HS-27A (cell line): Measurements from ENCODE around the gene C14orf180.

ENCODE experiments used
- DNase-seq: peaks from one replicate; pipeline ENCODE4 v3.0.0-alpha.2; 2012; ENCODE audit warnings: low read depth, missing footprints

The C14orf180 gene

DNA sequence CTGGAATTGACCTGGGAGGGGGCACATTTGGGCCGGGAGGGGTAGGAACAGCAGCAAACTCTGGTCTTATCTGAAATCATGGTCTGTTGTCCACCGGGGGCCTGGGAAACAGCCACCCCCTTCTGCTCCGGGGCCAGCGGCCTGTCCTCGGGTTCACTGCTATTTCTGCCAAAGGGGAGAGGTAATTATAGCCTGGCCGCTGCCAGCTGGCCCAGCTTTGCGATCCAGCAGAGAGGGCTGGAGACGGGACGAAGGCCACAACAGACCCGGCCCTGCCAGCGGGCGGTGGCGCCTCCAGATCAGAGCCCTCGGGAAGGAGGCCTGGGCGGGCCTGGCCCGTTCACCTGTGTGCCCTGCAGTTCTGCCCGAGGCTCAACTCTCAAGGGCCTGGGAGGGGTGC, at the start of gene C14orf180:
Gene C14orf180 (plus strand): TSS at position 258 of the 400 bp plus-strand sequence. CDS start 6,667 bp downstream, outside the sequence.
- no peak for DNase-seq

DNA sequence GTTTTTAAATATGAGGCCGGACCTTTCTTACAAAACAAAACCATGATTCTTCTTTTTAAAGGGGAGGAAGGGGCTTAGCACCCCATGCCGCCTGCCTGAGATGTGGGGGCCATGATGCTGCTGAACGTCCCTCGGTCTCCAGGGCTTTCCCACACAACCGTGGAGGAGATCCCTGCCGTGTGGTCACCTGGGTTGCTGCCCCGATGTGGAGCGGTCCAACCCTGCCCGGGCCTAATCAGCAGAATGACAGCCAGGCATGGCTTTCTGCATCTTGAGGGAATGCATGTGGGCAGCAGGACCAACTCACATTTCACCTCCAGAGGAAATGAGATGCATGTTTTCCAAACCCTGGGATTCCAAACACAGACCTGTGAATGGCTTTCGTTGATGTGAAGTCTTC, 48.9 kb upstream of the C14orf180 start:
- DNase-seq = no peak

DNA sequence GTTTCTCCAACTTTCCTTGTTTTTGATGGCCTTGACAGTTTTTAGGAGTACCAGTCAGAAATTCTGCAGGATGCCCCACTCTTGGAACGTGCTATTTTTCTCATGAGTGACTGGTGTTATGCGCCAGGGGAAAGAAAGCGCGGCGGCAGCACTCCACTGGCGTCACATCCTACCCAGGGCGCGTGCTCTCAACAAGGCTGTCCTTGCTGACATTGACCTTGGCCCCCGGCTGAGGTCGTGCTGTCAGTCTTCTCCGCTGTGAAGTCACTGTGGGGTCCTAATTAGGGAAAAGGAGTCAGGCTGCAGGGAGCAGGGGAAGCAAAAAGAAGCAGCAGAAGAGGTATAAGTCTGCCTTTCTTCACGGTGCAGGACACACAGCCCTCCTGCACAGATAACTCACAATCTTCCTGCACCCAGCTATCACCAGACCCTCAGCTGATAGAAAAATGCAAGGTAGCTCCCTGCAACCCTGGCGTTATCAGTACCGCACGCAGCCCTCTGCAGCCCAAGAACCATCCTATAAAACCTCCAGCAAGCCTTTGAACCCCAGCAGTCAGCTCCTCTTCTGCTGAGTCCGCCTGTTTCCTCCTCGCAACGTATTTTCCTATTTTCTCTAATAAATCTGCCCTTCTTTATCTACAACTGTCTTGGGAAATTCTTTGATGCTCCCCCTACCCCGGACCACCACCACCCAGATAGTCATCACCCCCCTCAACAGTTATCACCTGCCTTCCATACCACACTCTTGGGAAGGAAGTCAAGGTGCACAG, 48.0 kb upstream of the C14orf180 start:
- no peak for DNase-seq

DNA sequence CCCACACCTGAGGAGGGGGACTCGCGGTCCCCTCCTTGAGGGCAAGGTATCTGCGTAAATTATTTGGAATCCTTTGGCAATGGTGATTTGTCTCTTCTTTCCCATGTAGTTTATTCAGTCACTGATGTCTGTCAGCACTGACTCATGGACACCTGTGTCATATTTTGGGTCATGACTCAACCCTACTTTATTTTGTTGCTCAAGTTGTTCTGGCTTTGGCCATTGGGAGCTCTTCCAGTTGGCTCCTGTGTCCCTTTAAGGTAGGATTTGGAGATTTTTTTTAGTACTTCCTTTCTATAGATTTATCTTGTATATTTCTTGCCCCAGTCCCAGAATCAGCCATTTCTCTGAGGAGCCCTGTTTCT, 47.4 kb upstream of the C14orf180 start:
- no peak for DNase-seq

DNA sequence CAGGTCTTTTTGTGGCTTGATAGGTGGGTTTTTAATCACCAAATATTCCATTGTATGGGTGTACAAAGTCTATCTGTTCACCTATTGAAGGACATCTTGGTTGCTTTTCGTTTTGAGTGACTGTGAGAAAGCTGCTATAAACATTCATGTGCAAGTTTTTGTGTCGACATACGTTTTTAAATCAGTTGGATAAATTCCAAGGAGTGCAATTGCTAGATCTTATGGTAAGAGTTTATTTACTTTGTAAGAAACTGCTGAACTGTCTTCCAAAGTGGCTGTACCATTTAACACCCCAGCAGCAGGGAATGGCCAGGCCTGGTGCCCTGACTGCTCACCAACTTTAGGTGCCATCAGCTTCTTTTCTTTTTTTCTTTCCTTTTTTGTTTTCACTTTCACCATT, 45.5 kb upstream of the C14orf180 start:
- DNase-seq = no peak

DNA sequence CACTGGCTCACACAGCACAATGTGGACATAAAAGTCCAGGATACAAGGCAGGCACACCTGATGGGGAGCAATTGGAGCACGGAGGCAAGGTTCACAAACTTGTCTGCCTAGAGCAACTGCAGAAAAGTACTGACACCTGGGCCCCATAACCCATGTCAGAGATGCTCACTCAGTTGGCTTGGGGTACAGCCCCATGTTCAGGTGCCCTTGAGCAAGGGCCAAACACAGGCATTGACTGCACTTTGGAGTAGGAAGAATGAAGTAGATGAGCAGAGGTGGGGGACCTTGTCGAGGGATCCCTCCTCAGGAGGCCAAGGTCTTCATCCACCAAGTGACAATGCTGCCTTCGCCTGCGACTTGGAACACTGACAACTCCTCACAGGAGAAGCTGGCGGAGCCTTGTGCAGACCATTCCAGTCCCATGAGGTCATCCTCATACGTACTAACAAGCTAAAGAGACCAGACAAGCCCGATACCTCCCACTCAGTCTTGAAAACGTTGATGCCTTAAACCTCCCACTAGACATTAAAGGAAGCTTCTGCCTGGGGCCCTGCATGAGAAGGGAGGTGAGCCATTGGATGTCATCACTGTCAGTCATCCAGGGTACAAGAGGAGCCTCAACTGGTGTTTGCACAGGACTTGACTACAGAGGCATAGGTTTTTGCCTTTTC, 42.5 kb upstream of the C14orf180 start:
- DNase-seq = peak; percentile 8

DNA sequence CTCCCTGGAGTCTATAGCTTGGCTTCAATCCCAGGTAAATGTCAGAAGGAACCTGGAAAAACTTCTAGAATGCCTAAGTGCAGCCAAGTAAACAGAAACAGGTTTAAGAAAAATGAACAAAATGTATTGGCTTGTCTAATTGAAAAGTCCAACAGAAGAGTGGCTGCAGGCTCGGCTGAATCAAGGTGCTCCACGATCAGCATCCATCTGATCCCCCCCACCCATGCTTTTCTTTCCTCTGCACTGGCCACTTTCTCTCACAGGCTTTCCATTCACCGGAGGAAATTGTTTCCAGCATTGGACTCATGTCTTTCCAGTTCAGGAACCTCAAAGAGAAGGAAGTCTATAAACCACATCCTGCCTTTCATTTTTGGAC, 42.0 kb upstream of the C14orf180 start:
- DNase-seq = no peak

DNA sequence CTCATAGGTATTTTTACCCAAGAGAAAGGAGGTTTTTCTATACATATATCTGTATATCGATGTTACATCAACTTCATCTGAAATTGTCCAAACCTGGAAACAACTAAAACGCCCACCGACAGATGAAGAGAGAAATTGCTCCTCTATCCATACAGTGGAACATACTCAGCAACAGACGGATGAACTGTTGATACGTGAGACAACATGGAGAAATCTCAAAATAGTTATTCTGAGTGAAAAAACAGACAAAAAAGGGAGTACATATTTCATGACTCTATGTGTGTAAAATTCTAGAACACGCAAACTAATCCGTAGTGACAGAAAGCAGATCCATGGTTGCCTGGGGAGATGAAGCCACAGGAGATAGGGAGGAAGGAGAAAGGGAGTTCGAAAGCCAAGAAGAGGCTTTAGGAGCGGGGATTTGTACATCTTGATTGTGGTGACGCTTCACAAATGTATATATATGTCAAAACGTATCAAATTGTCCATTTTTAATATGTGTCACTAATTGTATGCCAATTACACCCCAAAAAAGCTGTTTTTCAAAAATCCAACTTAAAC, 37.6 kb upstream of the C14orf180 start:
- no peak for DNase-seq

DNA sequence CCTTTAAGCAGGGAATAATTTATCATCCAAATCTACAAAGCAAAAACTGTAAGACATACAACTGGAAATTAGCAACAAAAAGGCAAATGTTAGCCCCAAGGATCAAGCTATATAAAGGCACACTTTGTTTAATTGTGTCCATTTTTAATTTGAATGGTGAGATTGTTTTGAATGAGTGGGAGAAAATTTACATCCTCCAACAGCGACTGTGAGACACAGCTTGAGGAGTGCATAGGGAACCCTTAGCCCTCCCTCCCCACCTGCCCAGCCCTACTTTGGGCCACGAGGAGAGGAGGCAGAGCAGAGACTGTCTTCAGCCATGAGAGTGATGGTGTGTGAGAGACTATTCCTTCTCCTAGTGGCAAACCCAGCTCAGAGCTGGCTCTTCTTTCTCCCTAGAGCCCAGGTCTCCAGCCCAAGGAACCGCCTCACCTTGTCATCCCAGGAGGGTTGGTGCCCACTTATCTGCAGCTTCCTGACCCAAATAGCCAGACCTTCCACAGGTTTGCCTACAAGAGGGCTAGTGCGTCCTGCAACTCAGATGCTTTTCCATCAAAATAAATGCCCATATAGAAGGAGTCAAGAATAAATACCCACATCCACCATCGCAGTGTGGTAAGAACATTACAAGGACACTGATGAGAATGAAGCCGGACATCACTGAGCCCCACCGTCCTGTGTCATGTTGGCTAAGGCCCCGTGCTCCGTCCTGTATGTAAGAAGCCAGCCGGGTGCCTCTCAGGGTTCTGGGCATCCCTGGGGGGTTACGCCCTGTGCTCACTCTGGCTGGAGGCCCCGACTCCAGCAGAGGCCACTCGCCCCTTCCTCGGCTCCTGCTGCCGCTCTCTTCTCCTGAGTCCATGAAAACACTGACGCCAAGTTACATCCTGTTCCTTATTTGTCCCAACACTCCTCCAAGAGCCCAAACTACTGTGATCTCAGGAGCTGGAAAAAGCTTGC, 36.4 kb upstream of the C14orf180 start:
- no peak for DNase-seq

DNA sequence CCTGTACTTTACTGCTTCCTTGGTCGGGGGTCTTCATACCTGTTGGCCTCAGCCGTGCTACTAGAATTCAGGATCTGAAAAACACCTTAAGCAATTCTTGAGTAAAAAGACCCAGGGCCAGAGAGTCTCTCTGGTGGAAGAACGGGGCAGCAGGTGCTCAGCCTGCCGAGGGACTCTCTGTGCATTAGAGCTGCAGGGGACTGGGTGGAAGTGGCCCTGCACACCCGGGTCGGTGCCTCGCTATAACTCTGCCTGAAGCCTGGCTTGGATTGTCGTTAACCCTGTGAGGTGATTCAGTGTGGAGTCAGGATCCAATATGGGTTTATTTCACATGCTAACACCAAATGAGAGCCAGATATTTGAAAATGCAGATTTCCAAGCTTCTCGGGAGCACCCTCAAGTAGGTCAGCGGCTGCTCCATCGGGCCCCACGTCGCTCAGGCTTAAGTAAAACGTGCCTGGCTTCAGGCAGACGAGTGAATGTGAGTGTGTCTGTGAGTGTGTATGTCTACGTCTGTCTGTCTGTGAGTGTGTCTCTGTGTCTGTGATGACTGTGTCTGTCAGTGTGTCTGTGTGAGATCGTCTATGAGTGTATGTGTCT, 35.1 kb upstream of the C14orf180 start:
- DNase-seq = no peak

DNA sequence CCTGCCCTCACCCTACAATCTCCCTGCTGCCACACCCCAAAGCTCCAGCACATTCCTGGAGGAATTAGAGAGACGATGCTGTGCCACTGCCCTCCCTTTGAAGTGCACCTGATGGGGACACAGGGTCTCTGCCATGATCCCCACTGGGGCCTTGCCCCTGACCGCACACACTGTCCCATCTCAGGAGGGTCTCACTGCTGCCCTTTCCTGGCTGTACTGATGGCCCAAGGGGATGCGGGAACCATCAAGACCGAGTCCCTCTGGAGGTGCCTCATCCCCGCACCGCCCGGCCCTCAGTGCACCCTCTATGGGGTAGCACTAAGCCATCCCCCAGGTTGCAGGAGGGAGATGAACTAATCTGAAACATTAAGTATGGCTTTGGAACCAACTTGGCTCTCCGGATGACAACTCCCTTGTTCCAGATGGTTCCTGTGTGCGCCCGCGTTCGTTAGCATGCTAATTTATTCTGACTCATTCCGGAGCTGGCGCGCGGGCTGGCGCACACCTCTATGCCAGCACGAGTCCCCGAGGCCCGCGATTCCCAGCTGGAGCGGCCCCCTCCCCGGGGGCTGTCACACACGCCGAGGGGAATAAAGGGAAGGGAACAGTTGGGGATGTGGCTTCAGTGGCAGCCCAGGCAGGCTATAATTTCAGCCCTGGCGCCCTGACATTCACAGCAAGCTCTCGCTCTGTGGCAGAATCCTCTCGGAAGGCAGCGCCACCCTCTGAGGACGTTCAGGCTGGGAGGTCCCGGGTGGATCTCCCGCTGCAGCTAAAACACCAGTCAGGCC, 34.2 kb upstream of the C14orf180 start:
- DNase-seq = no peak

DNA sequence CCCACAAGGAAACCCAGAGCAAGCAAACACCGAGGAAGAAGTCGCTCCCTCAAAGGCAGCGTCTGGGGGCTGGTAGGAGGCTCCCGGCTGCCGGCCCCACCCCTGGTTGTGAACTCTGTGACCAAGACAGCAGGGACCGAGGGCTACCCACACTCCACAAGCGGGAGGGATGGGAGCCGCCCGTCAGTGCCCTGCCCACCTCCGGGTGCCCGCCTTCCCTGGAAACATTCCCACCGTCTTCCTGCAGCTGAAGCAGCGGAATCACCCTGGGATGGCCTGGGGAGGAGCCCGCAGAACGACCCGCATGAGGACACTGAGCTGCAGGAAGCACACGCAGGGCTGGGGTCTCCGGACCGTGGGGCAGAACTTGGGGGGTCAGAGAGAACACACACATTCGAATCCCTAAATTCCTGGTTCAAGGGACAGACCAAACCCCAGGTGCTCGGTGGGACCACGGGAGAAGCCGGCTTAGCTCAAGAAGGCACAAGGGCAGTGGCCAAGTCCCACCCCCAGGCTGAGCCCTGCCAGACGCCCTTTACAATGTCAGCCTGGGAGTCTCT, 33.5 kb upstream of the C14orf180 start:
- DNase-seq = no peak

DNA sequence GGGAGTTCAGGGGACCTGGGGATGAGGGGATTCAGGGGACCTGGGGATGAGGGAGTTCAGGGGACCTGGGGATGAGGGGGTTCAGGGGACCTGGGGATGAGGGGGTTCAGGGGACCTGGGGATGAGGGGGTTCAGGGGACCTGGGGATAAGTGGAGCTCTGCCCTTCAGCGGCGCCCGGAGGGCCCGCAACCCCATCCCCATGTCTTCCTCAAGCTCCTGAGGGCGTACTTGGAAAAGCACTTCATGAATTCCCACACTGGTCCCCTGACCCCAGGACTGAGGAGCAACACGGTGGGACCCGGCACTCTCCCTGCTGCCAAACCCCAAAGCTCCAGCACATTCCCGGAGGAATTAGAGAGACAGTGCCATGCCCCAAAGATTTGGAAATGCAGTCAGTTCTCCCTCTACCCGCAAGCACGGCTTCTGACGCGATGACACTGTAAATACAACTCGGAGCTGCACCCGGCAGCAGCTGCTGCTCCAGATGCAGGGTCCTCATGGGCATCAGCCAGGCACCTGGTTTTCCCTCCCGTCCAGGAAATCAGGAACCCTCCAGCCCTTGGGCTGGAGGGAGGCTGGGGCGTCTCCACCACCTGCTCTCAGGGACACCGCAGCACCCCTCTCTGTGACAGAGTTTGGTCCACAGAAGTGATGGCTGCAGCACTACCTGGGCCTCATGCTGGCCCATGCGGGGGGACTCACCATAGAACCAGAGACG, 32.8 kb upstream of the C14orf180 start:
- no peak for DNase-seq

DNA sequence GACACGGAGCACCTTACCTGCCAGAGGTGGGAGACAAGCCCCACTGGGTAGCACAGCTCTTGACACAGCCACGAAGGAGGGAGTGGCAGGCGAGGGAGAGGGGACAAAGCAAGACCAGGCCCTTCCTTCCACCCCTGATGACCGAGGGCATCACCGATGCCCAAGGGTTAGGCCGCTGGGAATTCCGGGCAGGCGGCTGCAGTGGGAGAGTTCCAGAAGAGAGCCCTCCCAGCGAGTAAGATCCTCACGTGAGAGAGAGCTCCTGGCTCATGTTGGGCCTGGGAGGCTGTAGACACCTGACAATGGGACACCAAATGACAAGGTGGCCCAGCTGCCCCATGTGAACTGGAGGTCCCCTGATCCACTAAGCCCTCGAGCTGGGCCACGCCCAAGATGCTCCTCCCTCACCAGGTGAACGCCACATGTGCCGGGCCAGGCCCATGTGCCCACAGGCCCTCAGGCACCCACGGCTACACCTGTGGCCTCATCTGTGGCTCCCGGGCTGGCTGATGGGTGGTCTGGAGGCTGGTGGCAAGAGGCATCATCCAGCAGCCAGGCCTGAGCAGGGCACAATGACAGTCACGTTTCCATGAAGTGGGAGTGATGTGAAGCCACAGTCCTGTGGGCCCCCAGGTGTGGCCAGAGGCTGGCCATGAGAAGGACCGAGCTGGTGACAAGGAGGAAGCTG, 32.1 kb upstream of the C14orf180 start:
- no peak for DNase-seq

DNA sequence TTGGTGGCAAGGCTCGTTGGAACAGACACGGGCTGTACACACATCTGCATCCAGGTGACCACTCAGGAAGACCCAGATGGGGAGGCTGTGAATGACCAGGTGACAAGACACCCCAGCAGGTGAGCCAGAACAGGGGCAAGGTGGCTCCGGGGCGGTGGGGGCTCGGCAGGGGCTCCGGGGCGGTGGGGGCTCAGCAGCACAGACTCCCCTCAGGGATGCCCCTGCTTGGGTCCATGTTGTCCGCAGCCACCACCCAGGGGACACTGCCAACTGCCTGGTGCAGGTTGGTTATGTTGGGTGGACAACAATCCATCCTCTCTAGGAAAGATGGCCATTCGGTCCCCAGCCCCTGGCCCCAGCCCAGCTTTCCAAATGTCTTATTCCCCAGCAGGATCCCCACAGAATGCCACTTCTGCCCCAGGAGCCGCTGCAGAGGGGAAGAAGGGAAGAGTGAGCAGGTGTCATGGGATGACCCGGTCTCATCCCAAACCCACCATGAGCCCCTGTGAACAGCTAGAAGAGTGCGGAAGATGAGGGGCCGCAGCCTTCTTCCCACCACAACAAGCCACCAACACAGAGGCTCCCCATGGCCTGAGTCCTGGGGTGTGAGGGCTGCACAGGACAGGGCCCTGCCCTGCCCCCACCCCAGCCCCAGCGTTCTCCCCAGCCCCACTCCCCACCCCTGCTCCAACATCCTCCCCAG, 31.4 kb upstream of the C14orf180 start:
- no peak for DNase-seq

DNA sequence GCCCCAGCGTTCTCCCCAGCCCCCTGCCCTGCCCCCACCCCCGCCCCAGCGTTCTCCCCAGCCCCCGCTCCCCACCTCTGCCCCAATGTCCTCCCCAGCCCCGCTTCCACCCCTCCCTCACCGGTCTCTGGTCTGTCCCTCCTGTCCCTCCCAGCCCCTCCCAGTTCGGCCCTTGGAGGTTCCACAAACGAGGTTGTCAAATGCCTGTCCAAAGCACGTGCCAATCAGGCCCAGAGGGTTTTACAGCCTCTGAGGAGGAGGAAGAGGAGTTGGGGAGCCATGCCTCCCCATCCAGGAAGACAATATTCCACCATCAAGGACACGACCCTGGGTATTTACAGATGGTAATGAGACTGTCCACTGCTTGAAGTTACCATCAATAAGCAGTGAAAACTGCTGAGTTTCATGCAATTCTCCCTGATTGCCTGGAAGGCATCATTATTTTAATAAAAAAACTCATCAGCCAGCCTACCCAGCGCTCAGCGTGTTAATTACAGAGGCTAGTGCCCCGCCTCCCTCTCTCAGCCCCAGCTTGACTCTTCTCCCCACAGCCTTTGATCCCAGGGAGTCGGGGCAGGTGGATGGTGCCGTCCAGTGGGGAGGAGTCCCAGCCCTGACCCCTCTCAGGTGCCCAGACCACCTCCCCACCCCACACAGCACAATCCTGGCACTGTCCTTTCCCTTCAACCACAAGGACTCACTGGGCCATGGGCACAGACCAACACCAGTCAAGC, 30.6 kb upstream of the C14orf180 start:
- DNase-seq = no peak

DNA sequence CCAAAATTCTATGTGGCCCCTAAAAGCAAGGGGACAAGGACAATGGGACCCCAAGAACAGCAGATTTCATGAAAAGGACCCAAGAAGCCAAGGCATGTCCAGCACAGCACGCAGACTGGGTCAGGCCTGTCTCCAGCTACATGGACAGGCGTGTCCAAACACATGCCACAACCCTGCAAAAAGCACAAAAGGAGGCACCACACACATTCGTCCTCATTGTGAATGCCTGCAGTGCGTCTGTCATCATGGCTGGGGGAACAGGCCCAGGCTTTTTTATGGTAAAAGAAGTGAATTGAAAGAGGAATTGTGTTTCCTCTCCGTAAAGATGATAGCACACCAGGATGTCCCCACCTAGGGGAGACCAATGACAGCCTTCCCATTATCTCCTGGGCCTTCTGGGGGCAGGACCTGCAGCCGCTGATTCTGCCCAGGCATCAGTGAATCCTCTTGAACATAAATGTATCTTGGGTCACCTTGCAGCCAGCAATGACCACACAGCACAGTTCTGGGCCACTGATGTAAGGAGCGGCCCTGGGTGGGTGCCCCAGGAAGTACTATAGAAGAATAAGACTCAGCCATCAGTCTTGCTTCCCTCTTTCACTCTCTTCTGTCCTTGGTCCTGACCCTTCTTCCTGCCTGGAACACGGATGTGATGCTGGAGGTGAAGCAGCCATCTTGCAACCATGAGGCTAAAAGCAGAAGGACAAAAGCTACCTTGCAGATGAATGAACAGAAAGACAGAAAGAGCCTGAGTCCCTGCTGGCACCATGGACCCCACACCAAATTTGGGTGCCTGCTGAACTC, 29.8 kb upstream of the C14orf180 start:
- DNase-seq = no peak
